ENCODE measurements around the gene TTI1. TPM values are rescaled to one million over a fixed set of nuclear protein-coding genes. Genes with fewer than 3 reads are reported as not detected.

Gene TTI1
- total RNA-seq, 4 donors from 2014 or later, result 5.1 to 14.7 (median 10.5) TPM

GRCh38 chr20:37987602-37988290, 45.5 kb downstream of the TTI1 start:
- Histone ChIP-seq H3K9me3 (no peaks in the 10 kb centered on the region), H3K27ac (peak overlapping the region; percentile 14 to 73 (median 56))
- no peak for DNase-seq

GRCh38 chr20:37986873-37987601, 46.2 kb downstream of the TTI1 start:
- H3K4me3 ChIP-seq, result no peak overlapping the region
- peaks cover 0 to 63% (median 26%) of the 10 kb centered on the region in 3 donors for H3K4me1 ChIP-seq
- TF ChIP-seq CTCF (IDR thresholded peaks at IDR 0.05) (no peak), POLR2A (IDR thresholded peaks at IDR 0.05) (no peak)
- H3K27me3 ChIP-seq, result no peaks in the 10 kb centered on the region
- DNase-seq, result no peak
- peak overlapping the region; percentile 14 to 73 (median 56) for H3K27ac ChIP-seq
- 46 to 49% methylated on average over 9 of the region's 9 CpGs for WGBS, 2 donors
- H3K36me3 ChIP-seq, result peaks cover 0 to 56% (median 0%) of the 10 kb centered on the region in 3 donors
- intact Hi-C loops (cut with DNase I), result no loop called here
- H3K9me3 ChIP-seq, result no peaks in the 10 kb centered on the region

More at GRCh38 chr20:37987602-37988290, 45.5 kb downstream of the TTI1 start:
- H3K4me3 ChIP-seq, result no peak overlapping the region
- WGBS, 2 donors, result 77 to 85% methylated on average over 7 to 9 of the region's 12 CpGs
- intact Hi-C loops (cut with DNase I), result no loop called here
- H3K36me3 ChIP-seq, result peaks cover 0 to 49% (median 0%) of the 10 kb centered on the region in 3 donors
- peaks cover 0 to 70% (median 33%) of the 10 kb centered on the region in 3 donors for H3K4me1 ChIP-seq
- TF ChIP-seq POLR2A (IDR thresholded peaks at IDR 0.05) (no peak), CTCF (IDR thresholded peaks at IDR 0.05) (no peak)
- H3K27me3 ChIP-seq, result no peaks in the 10 kb centered on the region

GRCh38 chr20:37986044-37986858, 47.0 kb downstream of the TTI1 start:
- intact Hi-C loops (cut with DNase I), result no loop called here
- DNase-seq, result no peak
- Histone ChIP-seq H3K36me3 (peaks cover 0 to 57% (median 6%) of the 10 kb centered on the region in 3 donors), H3K27ac (peak overlapping the region in 3 of 4 donors; percentile 49 to 73 (median 63)), H3K4me3 (no peak overlapping the region), H3K27me3 (no peaks in the 10 kb centered on the region), H3K4me1 (peaks cover 0 to 55% (median 19%) of the 10 kb centered on the region in 3 donors), H3K9me3 (no peaks in the 10 kb centered on the region)
- no peak for TF ChIP-seq POLR2A (IDR thresholded peaks at IDR 0.05)
- no peak for TF ChIP-seq CTCF (IDR thresholded peaks at IDR 0.05)
- WGBS, 2 donors, result 76 to 77% methylated on average over 9 of the region's 9 CpGs

- TF ChIP-seq CTCF (IDR thresholded peaks at IDR 0.05) (no peak), POLR2A (IDR thresholded peaks at IDR 0.05) (no peak)
- no peak overlapping the region for H3K27ac ChIP-seq
- intact Hi-C loops (cut with DNase I), result no loop called here
- WGBS, 2 donors, result 79 to 80% methylated on average over 11 of the region's 14 CpGs
- DNase-seq, result no peak
- H3K36me3 ChIP-seq, result peaks cover 0 to 52% (median 6%) of the 10 kb centered on the region in 3 donors
- no peak overlapping the region for H3K4me3 ChIP-seq
- H3K9me3 ChIP-seq, result no peaks in the 10 kb centered on the region
- no peaks in the 10 kb centered on the region for H3K27me3 ChIP-seq
- peaks cover 0 to 37% (median 15%) of the 10 kb centered on the region in 3 donors for H3K4me1 ChIP-seq
Observed at GRCh38 chr20:37984018-37984785, 49.1 kb downstream of the TTI1 start.
